Heart right ventricle (tissue), 16 donors: ENCODE results near the gene IFT52. TPM values are rescaled to one million over a fixed set of nuclear protein-coding genes. Genes with fewer than 3 reads are reported as not detected.

Experiments
- ATAC-seq, 8 donors: fragments of 200-7000 bp; cut with Tn5 transposase; one replicate each; pipeline ENCODE4 v1.9.1; 2020; ENCODE audit warnings: mild to moderate bottlenecking in 8 of 8, moderate library complexity in 8 of 8, moderate number of reproducible peaks in 1 of 8
- DNase-seq, 2 donors: peaks; one replicate each; pipeline ENCODE4 v3.0.0-alpha.2; 2020
- H3K27ac ChIP-seq, 10 donors: fragments of 200-600 bp; sonication (generic) in 2 of 10; one replicate each; pipeline versions ENCODE4 v1.5.0 to v1.8.0; 2020 to 2022; ENCODE audit warnings: mild to moderate bottlenecking in 3 of 10
- H3K27me3 ChIP-seq, 7 donors: fragments of 200-600 bp; one replicate each; pipeline ENCODE4 v1.8.0; 2021 to 2022; ENCODE audit warnings: mild to moderate bottlenecking in 2 of 7
- H3K36me3 ChIP-seq, 9 donors: fragments of 200-600 bp; sonication (generic) in 1 of 9; one replicate each; pipeline versions ENCODE4 v1.5.0 to v1.8.0; 2020 to 2022; ENCODE audit warnings: mild to moderate bottlenecking in 2 of 9
- H3K4me1 ChIP-seq, 9 donors: fragments of 200-600 bp; sonication (generic) in 1 of 9; one replicate each; pipeline versions ENCODE4 v1.5.0 to v1.8.0; 2020 to 2022; ENCODE audit warnings: mild to moderate bottlenecking in 4 of 9
- H3K4me3 ChIP-seq, 10 donors: fragments of 200-600 bp; sonication (generic) in 2 of 10; one replicate each; pipeline versions ENCODE4 v1.5.0 to v1.8.0; 2020 to 2022; ENCODE audit warnings: mild to moderate bottlenecking in 7 of 10, moderate library complexity in 2 of 10
- H3K9me3 ChIP-seq, 11 donors: fragments of 200-600 bp in 10 of 11; sonication (generic) in 2 of 11; one replicate each; pipeline versions ENCODE4 v1.5.0 to v1.8.0; 2013 to 2022; ENCODE audit warnings: mild to moderate bottlenecking in 2 of 11, control low read depth in 1 of 11, moderate library complexity in 1 of 11
- WGBS, 2 donors: extraction: QIAGEN DNeasy Blood & Tissue Kit; methylation state at CpG; one replicate each; pipeline ENCODE4 v1.1.7; 2013; ENCODE audit warnings: inconsistent platforms in 1 of 2; 5-methylcytosine and 5-hydroxymethylcytosine counted together
- intact Hi-C, 10 donors: fragments of 100-400 bp; cut with DNase I; formaldehyde crosslinking; loops; one replicate each; pipeline versions ENCODE4 v1.11.1 to v1.14.2; 2022
- polyA plus RNA-seq, 2 donors: library from polyadenylated mRNA; stranded (reverse); fragments of 200-250 nt; gene quantifications; one replicate each; pipeline ENCODE4 v1.2.3, GENCODE V29; 2013
- total RNA-seq, 10 donors: library from RNA; stranded (reverse); fragmentation: NEBNext Ultra II Directional in 3 of 10; extraction: Animal tissue kit (Norgen Biotek cat#: 25700) in 3 of 10; gene quantifications; one replicate each; pipeline versions ENCODE4 v1.2.1 to v1.2.4, GENCODE V29; 2021 to 2023
- TF ChIP-seq, protein P1 (sequence below), 9 donors: fragments of 200-600 bp; sonication (generic) in 2 of 9; IDR thresholded peaks; one replicate each; pipeline versions ENCODE4 v1.5.0 to v1.8.0; 2021 to 2022; ENCODE audit warnings: antibody characterized with exemption in 9 of 9, mild to moderate bottlenecking in 5 of 9, moderate library complexity in 1 of 9
- donor health status: Arrhythmogenic right ventricular cardiomyopathy.
- donor health status: ischemic (EF 13 %, LVEDD 7.1; RV severe dilation, severe dysfunction).
- donor health status: healthy with polysubstance abuse.
- donor health status: DM: no; HTN: yes; CAD: no.
- donor health status: DM: no; HTN: no; CAD: no.
- donor health status: ischemic (EF 25% LVEDD 6.9; RV normal size, moderate dysfunction).
- donor health status: ischemic (EF 25% LVEDD 5.7; RV mildly dilated, moderate dysfunction).
- donor health status: healthy.
- donor health status: DM: yes; HTN: yes; CAD: no.
- donor health status: Ischemic cardiomyopathy.
- donor health status: ischemic (EF 35%, LVEDD 5.7; RV mildly dilated, moderate dysfunction).
- donor health status: nonischemic (EF 11% LVEDD 7.7; RV severe dilation, severe dysfunction).
- donor health status: DM: yes; HTN: yes; CAD: no.
- donor health status: PGD.
- donor health status: ischemic (EF 29% LVEDD 5.4; RV normal size, mild dysfunction).
- donor health status: nonischemic (EF 23%, LVEDD 6.1; RV moderate dilation, normal function).

Gene IFT52
- total and polyA plus RNA-seq, 12 donors: 5.2 to 8.9 (median 7.0) TPM

DNA sequence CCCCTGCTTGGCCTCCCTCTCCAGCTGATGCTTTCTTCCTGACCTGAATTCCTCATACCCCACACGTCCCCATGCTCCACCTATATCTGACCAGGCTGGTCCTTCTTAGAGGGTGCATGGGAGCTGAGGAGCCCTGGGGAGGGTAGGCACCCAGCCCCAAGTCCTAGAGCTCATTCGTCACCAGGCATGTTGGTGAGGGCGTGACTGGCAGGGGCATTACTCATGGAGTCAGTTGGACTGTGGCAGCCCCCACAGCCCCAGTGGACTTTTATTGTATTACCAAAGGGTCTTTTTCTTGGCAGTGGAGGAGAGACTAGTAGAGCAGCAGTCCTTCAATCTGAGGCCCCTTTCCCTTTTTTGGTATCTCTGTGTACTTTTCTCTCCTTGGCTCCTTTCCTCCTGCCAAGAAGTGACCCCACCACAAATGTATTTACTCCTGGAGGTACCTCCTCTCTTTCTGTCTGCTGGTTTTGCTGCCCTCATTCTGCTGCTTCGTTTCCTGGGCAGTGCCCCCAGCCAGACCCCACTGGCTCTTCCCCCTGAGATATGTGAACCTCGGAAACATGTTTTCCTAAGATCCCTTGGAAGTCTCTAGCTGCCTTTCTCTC is 42.4 kb upstream of the IFT52 start:
- DNase-seq (no peak), ATAC-seq (no peak)
- no peak overlapping the region for H3K4me3 ChIP-seq
- WGBS, 2 donors: 65 to 75% methylated on average over 5 of the region's 5 CpGs
- no peak overlapping the region for H3K27ac ChIP-seq
- H3K9me3 ChIP-seq: peaks cover 0 to 11% (median 0%) of the 10 kb centered on the region in 11 donors
- intact Hi-C loops: loop anchor here in 1 of 10 donors (10.0 kb wide), 1 partner anchor 536 kb away; no protein-coding TSS in a partner anchor
- peaks cover 0 to 2% (median 0%) of the 10 kb centered on the region in 9 donors for H3K36me3 ChIP-seq
- no peaks in the 10 kb centered on the region for H3K4me1 ChIP-seq
- no peaks in the 10 kb centered on the region for H3K27me3 ChIP-seq
- TF ChIP-seq, protein P1, sequence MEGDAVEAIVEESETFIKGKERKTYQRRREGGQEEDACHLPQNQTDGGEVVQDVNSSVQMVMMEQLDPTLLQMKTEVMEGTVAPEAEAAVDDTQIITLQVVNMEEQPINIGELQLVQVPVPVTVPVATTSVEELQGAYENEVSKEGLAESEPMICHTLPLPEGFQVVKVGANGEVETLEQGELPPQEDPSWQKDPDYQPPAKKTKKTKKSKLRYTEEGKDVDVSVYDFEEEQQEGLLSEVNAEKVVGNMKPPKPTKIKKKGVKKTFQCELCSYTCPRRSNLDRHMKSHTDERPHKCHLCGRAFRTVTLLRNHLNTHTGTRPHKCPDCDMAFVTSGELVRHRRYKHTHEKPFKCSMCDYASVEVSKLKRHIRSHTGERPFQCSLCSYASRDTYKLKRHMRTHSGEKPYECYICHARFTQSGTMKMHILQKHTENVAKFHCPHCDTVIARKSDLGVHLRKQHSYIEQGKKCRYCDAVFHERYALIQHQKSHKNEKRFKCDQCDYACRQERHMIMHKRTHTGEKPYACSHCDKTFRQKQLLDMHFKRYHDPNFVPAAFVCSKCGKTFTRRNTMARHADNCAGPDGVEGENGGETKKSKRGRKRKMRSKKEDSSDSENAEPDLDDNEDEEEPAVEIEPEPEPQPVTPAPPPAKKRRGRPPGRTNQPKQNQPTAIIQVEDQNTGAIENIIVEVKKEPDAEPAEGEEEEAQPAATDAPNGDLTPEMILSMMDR (IDR thresholded peaks at IDR 0.05): no peak

DNA sequence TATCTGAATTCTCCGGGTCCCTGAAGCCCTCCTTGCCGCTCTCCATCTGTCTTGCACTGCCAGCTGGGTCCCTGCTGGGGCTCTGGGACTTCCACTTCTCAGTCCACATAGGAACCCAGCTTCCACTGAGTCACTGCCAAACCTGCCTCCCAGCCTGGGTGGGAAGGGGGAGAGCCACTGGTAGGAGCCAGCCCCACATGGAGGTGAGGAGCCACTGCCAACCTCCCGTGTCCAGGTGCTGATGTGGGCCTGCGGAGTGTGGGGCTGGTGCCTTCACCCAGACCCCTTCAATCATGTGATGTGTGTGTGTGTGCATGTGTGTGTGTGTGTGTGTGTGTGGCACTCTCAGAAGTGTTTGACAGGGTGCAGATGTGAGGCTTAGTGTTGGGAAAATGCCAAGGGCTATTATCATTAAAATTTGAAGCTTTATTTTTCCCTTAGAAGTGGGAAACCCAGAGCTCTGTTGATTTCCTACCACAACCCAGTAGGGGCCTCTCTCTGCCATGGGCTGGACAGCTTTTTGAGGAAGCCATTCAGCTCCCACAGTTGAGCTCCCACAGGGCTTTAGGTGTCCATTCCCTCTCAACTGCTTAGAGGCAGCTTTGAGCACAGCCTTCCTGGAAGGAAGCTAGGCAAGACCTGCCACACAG is 41.2 kb upstream of the IFT52 start:
- no peaks in the 10 kb centered on the region for H3K27me3 ChIP-seq
- H3K36me3 ChIP-seq: no peaks in the 10 kb centered on the region
- intact Hi-C loops: loop anchor here in 1 of 10 donors (10.0 kb wide), 1 partner anchor 535 kb away; no protein-coding TSS in a partner anchor
- H3K4me3 ChIP-seq: no peak overlapping the region
- WGBS, 2 donors: 83 to 91% methylated on average over 4 of the region's 4 CpGs
- H3K27ac ChIP-seq: no peak overlapping the region
- TF ChIP-seq, protein P1 (IDR thresholded peaks at IDR 0.05): no peak
- no peaks in the 10 kb centered on the region for H3K4me1 ChIP-seq
- no peak for DNase-seq
- no peak for ATAC-seq
- peaks cover 0 to 11% (median 0%) of the 10 kb centered on the region in 11 donors for H3K9me3 ChIP-seq

DNA sequence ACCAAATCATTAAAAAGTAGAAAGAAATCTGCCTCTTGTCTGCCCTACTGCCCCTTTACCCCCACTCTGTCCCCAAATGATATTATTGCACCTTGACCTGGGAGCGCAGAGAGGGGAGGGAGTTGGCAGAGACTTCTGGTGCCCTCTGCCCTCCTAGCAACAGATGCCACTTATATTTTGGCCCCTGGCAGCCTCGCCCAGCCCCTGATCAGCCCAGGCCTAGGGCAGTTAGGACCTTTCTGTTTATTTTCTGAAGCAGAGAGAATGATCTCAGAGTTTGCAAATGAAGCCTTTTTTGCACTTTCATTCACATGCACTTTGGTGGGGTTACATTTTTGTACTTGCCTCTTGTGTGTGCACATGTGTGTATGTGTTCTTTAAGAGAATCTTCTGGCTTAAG is 40.3 kb upstream of the IFT52 start:
- H3K4me1 ChIP-seq: no peaks in the 10 kb centered on the region
- no peak for ATAC-seq
- no peak overlapping the region for H3K27ac ChIP-seq
- no peaks in the 10 kb centered on the region for H3K36me3 ChIP-seq
- TF ChIP-seq, protein P1 (IDR thresholded peaks at IDR 0.05): no peak
- DNase-seq: no peak
- no peaks in the 10 kb centered on the region for H3K27me3 ChIP-seq
- no peak overlapping the region for H3K4me3 ChIP-seq
- intact Hi-C loops: no loop called here
- WGBS, 2 donors: 86 to 93% methylated on average over 2 of the region's 2 CpGs
- H3K9me3 ChIP-seq: peaks cover 0 to 11% (median 0%) of the 10 kb centered on the region in 11 donors

DNA sequence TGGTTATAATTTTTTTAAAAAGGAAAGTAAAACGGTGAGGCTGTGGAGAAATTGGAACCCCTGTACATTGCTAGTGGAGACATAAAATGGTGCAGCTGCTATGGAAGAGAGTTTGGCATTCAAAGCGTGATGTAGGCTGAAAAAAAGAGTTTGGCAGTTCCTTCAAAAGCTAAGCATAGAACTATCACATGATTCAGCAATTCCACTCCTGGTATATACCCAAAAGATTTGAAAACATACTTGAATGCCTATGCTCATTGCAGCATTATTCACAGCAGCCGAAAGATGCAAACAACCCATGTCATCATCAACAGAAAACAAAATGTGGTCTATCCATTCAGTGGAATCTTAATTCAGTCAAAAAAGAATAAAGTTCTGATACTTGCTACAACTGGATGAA is 36.4 kb upstream of the IFT52 start:
- DNase-seq: no peak
- no peak overlapping the region for H3K4me3 ChIP-seq
- TF ChIP-seq, protein P1 (IDR thresholded peaks at IDR 0.05): no peak
- no peaks in the 10 kb centered on the region for H3K9me3 ChIP-seq
- H3K27me3 ChIP-seq: no peaks in the 10 kb centered on the region
- H3K4me1 ChIP-seq: peaks cover 0 to 10% (median 0%) of the 10 kb centered on the region in 9 donors
- ATAC-seq: no peak
- intact Hi-C loops: no loop called here
- no peak overlapping the region for H3K27ac ChIP-seq
- H3K36me3 ChIP-seq: no peaks in the 10 kb centered on the region
- WGBS, 2 donors: 78 to 81% methylated on average over 3 of the region's 3 CpGs
